Activated CD8-positive, alpha-beta memory T cell treated with anti-CD3 and anti-CD28 coated beads for 24 hours (primary cell): ENCODE results near the gene MTCL1.

Experiments
- DNase-seq: peaks from one replicate; pipeline ENCODE4 v3.0.0-alpha.2; 2020

MTCL1 gene

GRCh38 chr18:8842506-8842905 lies 137.2 kb downstream of the MTCL1 start:
- no peak for DNase-seq

DNA sequence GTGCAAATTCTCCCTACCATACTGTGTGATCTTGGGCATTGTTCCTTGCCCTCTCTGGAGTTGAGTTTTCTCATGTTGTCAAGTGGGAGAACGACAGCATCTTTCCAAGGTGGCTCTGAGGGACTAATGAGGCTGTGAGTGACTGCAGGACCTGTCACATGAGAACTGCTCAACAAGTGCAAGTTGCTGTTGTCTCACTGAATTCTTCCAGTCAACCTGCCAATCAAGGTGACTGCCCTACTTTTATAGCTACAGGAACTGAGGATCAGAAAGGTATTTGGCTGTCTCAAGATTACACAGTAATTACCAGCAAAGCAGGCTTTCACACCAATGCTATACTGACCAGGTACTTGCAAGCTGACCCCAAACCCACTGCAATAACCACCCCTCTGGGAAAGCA lies 137.6 kb downstream of the MTCL1 start:
- DNase-seq, result no peak

GRCh38 chr18:8844721-8845148 lies 139.4 kb downstream of the MTCL1 start:
- DNase-seq, result no peak

GRCh38 chr18:8845506-8845905 lies 140.2 kb downstream of the MTCL1 start:
- DNase-seq, result no peak

DNA sequence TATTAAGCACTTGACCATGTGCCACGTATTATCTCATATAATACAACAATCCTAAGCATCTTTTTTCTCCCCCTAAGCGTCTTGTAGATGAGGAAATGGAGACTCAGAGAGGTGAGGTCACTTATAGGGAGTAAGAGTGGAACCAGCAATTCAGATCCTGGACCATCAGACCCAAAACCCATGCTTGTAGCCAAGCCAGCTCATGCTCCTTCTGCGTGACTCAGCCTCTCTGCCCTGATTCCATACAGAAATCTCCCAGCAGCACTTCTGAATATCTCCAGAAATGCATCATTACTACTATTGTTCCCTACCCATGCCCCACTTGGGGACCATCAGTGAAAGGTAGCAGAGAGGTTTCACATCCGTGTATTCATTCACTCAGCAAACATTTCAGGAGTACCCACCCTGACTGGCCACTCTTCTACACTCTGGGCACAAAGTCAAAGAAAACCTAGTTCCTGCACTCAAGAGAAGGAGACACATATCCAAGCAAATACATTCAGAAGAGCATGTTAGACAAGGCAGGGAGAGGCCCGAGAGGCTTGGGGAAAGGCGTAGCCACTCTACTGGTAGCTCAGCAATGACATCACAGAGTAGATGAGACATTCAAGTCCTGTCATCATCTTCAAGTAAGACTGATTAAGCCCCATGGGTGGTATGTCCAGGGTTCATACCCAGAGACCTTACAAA lies 141.9 kb downstream of the MTCL1 start:
- DNase-seq, result no peak

- DNase-seq, result no peak
Observed at GRCh38 chr18:8847900-8848299, 142.5 kb downstream of the MTCL1 start.

GRCh38 chr18:8848541-8848940 lies 143.2 kb downstream of the MTCL1 start:
- no peak for DNase-seq

GRCh38 chr18:8849696-8850095 lies 144.3 kb downstream of the MTCL1 start:
- no peak for DNase-seq

GRCh38 chr18:8851659-8852058 lies 146.3 kb downstream of the MTCL1 start:
- DNase-seq, result no peak

- no peak for DNase-seq
Observed at GRCh38 chr18:8854550-8854949, 149.2 kb downstream of the MTCL1 start.

DNA sequence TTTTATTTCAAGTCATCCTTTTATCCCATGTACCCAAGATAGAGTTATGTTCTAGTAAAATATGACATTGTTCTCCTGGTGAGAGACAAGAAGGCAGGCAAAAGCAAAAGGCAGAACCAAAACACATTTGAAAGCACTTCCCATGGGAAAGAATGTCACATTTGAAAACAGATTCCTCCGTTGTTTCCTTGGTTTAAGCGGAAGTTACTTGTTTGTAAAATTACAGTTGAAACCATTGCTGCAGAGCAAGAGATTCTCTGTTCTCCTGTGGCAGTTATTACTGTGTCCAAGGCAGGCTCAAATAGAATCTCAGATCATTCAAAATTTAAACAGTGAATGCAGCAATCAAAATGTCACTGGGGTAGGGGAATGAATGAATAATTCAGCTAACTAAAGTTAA lies 149.6 kb downstream of the MTCL1 start:
- DNase-seq, result no peak

DNA sequence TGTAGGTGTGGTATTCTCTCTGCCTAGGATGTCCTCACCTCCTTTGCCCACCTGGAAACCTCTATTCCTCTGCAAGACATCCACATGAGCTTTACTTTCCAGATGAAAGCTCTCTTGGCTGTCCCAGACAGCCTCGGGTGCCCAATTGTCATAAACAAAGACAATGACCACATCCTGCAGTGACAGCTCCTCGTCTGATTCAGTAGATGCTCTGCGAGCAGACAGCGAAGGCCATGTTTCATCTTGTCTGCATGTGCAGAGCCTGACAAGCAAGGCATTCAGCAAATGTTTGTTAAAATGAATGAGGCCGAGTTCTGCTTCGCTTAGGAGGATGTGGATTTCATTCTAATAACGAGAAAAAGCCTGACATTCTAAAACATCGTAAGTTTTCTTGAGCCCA lies 150.9 kb downstream of the MTCL1 start:
- no peak for DNase-seq

- DNase-seq, result no peak
Observed at GRCh38 chr18:8856769-8857393, 151.5 kb downstream of the MTCL1 start.

GRCh38 chr18:8857806-8858205 lies 152.4 kb downstream of the MTCL1 start:
- no peak for DNase-seq

DNA sequence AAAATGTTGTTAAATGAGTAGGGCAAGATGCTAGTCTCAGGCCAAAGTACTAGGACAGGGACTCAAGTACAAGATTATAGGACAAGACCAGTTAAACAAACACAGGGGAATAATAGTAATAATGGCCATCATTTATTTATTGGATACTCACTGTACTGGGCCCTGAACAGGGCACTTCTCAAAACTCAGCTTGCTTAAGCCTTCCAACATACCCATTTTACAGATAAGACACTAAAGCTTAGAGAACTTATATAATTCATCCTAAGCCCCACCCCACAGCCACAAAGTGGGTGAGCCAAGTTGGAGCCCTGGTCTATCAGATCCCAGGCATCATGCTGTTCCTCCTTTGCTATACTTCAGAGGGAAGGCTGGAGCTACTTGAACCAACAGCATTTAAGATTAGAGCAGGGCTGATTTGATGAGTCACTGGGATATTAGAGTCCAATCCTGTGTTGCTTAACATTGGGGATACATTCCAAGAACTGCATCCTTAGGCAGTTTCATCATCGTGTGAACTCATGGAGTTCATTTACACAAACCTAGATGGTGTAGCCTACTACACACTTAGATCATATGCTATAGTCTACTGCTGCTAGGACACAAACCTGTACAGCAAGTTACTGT lies 153.6 kb downstream of the MTCL1 start:
- DNase-seq, result no peak

DNA sequence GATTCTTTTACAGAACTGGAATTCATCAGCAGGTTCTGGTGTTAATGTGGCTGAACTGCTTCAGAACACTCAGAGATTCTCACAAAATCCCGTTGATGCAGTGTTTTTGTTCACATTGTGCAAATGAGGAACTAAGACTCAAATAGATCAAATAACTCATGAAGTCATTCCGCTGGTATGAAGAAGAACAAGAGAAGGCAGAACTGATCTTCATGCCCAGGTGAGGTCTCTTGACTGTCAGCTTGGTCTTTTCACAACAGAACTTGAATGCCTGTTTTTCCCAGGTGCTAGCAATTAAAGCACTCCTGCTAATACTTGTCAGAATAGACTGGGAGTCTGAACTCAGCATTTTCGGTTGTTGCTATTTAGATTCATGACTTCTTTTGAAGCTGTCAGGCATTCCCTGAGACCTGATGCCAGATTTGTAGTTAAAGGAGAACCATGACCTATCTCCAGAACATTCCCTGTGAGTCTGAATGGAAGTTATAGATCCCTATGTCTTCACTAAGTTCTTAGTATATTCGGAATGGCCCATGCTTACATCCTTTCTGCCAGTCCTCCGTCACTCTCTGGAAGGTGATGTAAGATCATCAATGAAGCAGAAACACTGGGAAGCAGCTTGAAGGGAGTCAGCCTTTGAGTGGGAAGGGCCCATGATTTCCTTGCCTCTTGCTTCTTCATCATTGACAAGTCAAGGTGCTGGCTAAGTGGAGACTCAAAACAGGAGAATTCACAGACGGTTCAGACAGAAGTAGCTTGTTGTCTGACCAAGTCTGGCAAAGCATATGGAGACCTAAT lies 155.7 kb downstream of the MTCL1 start:
- DNase-seq, result no peak

DNA sequence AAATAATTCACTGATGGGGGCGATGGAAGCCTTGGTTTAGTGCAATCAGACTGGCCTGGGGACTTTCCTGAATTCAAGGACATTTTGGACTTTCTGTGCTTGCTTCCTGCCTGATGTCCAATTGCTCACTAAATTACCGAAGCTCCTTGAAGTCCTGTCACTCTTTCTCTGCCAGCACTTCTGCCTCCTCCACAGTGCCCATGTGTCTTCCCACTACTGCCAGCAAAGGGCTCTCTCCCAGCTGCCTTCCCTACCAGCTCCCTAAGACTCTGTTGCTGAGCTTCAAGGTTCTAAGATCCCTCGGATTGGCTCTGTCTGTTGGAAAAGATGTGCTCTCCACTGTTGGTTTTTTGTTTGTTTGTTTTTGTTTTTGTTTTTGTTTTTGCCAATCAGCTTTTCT lies 158.1 kb downstream of the MTCL1 start:
- DNase-seq, result no peak

DNA sequence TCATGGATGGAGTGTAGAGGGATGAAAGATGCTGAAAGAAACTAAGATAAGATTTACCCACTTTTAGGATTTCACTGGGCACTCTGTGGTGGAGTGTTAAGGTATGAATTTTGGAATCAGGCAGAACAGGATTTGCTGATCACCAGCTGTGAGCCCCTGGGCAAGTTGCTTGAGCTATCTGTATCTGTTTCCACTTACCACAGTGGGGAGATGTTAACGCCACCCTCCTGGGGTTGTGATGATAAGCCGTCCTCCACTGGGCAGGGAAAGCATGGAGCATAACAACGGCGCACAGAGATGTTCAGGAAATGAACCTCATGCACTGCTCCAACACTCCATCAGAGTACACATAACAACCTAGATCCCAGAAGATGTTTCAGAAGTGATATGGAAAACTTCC lies 160.6 kb downstream of the MTCL1 start:
- no peak for DNase-seq

DNA sequence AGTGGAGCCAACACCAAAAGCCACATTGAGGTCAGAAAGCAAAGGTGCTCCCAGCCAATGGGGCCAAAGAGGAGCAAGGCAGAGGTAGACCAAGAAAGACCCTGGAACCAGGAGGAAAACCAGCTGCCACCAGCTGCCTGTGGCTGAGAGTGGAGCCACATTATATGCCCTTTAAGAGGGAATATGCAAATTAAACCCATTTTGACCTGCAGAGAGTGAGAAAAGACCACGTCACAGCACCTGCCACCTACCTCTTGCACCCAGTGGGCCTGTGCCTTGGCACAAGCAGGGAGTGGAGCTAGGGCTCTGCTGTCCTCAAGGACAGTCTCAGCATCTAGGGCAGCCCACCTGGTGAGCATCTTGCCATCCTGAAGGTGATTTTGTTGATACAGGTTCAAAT lies 161.3 kb downstream of the MTCL1 start:
- no peak for DNase-seq

- DNase-seq, result no peak
Observed at GRCh38 chr18:8868276-8868675, 162.9 kb downstream of the MTCL1 start.

DNA sequence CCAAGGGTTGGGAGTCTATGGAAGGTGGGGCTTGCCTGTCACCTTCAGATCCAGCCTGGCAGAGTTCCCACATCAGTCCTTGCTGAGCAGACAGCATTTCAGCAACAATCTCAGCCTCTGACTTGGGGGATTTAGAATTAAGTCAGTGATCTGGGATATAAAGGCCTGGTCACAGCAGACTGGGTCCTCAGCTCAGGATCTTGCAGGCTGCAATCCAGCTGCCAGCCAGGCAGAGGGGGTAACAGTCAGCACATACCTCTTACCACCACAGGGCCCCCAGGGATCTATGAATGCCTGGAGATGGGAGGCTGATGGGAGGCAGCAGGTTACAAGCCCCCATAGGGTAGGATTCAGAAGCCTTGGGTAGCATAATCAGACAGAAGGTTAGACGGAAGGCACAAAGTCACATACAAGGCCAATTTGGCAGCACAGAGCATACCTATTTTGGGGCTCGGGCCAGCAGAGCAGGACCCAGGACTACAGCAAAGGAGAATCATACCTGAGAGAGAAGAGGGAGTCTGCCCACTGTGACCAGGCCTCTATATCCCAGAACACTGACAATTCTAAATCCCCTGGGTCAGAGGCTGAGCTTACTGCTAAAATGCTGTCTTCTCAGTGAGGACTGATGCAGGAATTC lies 163.5 kb downstream of the MTCL1 start:
- no peak for DNase-seq

DNA sequence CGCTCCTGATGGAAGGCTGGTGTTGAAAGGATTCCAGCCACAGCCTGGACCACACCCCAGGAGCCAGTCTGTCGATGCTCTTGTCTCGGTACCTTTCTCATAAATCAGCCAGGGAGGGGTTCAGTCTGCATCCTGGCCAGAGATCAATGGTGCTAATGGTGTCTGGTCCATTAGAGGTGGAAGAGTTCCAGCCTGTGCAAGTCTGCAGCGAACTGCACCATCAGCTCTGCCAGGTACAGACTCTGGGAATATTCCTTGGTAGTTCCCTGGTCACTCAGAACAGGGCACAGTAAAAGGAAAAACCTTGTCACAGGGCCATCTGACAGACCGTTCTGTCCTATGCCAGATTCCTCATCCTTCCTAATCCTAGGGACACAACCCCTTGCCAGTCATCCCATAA lies 164.3 kb downstream of the MTCL1 start:
- DNase-seq, result no peak

DNA sequence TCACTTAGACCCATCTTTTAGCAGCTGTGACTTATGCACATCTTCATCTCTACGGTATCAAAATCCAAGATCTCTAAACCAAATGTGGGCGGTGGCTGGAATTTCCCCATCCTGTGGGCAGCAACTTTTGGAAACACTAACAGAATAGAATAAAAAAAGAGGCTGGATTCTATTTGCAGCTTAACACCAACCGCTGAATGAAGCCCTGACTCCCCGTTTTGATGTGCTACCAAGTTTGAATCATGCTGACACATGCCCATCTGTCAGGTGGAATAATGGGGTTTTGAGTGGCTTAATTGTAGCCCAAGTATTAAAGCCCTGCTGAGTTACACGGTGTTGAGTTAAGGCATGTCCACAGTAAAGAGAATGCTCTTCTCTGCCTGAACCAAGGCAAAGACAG lies 165.2 kb downstream of the MTCL1 start:
- no peak for DNase-seq
